HepG2 (cell line): Measurements from ENCODE around the gene ANLN. TPM values are rescaled to one million over a fixed set of nuclear protein-coding genes. Genes with fewer than 3 reads are reported as not detected.

Experiments used
- ATAC-seq: fragments of 200-7000 bp; cut with Tn5 transposase; 3 replicates; pipeline ENCODE4 v1.9.1; 2020; ENCODE audit warnings: mild to moderate bottlenecking, moderate library complexity
- BruUV-seq: library from RNA; stranded (reverse); fragments of 400-500 nt; replicated peaks from 2 replicates; lab custom pipeline; 2021; lab: Mats Ljungman, UMichigan
- CTCF ChIA-PET: fragments of 300-600 bp; formaldehyde crosslinking; extraction: SDS; loops from one replicate; lab custom pipeline; 2021; ENCODE audit warnings: low total read pairs, inconsistent platforms, low intra/inter-chr PET ratio; lab: Yijun Ruan, JAX
- POLR2A ChIA-PET: fragments of 350-600 bp; sonication (Branson Sonifier 250); formaldehyde crosslinking; loops from one replicate; lab custom pipeline; 2020; ENCODE audit warnings: antibody characterized with exemption, inconsistent platforms; lab: Yijun Ruan, JAX
- DNase-seq: peaks from one replicate; pipeline ENCODE4 v3.0.0-alpha.2; 2015; ENCODE audit warnings: low spot score
- FAIRE-seq: peaks from 3 replicates; lab custom pipeline; 2011; peaks lifted over from hg19 to GRCh38; lab: Jason Lieb, UNC
- H2AFZ ChIP-seq: one replicate; pipeline ENCODE4 v1.6.1; 2011; ENCODE audit warnings: low read length, inconsistent platforms
- H3K27ac ChIP-seq: fragments of 300-600 bp; 3 replicates; pipeline ENCODE4 v1.8.0; 2011; ENCODE audit warnings: mixed run types, mild to moderate bottlenecking, mixed read lengths, low read length, inconsistent platforms; ENCODE audit not compliant: insufficient read depth; ENCODE audit errors: extremely low read length
- H3K27me3 ChIP-seq, 2 experiments: fragments of 200-600 bp in 1 of 2; 2 replicates in 1 of 2; 3 replicates in 1 of 2; pipeline versions ENCODE4 v1.6.0 to v1.8.0; 2011; ENCODE audit warnings: low read length in 2 of 2, mild to moderate bottlenecking in 2 of 2, moderate library complexity in 2 of 2, inconsistent platforms in 1 of 2; ENCODE audit not compliant: insufficient read depth in 2 of 2, control insufficient read depth in 1 of 2
- H3K36me3 ChIP-seq, 2 experiments: fragments of 200-600 bp in 1 of 2; replicated peaks in 1 of 2; 2 replicates in 1 of 2; 3 replicates in 1 of 2; pipeline versions ENCODE4 v1.5.1 to v1.8.0; 2011; ENCODE audit warnings: low read length in 2 of 2, inconsistent platforms in 1 of 2; ENCODE audit not compliant: insufficient read depth in 2 of 2, control insufficient read depth in 1 of 2
- H3K4me1 ChIP-seq: 2 replicates; pipeline ENCODE4 v1.5.1; 2012; ENCODE audit warnings: low read length, inconsistent platforms; ENCODE audit not compliant: insufficient read depth
- H3K4me2 ChIP-seq: 2 replicates; pipeline ENCODE4 v1.6.0; 2011; ENCODE audit warnings: low read depth, low read length, inconsistent platforms
- H3K4me3 ChIP-seq, 3 experiments: fragments of 200-600 bp in 1 of 3; sonication (generic), shearing (Covaris generic) in 1 of 3; replicated peaks in 1 of 3; 2 replicates each; pipeline ENCODE4 v1.5.1; 2011 to 2016; ENCODE audit warnings: low read length in 3 of 3, inconsistent platforms in 2 of 3, low read depth in 2 of 3, mild to moderate bottlenecking in 2 of 3, control low read depth in 1 of 3, mixed read lengths in 1 of 3; ENCODE audit not compliant: insufficient read depth in 1 of 3
- H3K79me2 ChIP-seq: one replicate; pipeline ENCODE4 v1.6.1; 2011; ENCODE audit warnings: low read length, inconsistent platforms; ENCODE audit not compliant: insufficient read depth
- H3K9ac ChIP-seq: 2 replicates; pipeline ENCODE4 v1.6.0; 2011; ENCODE audit warnings: mild to moderate bottlenecking, low read depth, low read length, inconsistent platforms; ENCODE audit not compliant: insufficient read depth
- H3K9me3 ChIP-seq: 2 replicates; pipeline ENCODE4 v1.5.1; 2012; ENCODE audit warnings: mild to moderate bottlenecking, low read length
- H4K20me1 ChIP-seq: 2 replicates; pipeline ENCODE4 v1.6.0; 2011; ENCODE audit warnings: inconsistent platforms, mild to moderate bottlenecking, low read length, moderate library complexity; ENCODE audit not compliant: insufficient read depth
- MLLT10 ChIP-seq: sonication (generic); formaldehyde crosslinking; IDR thresholded peaks from 2 replicates; pipeline ENCODE4 v1.4.0; 2020; ENCODE audit warnings: missing genetic modification reagents
- NFE2L1 ChIP-seq: sonication (generic); formaldehyde crosslinking; IDR thresholded peaks from 2 replicates; pipeline ENCODE4 v1.4.0; 2020; ENCODE audit warnings: missing genetic modification reagents, mild to moderate bottlenecking, borderline replicate concordance
- NR3C1 ChIP-seq: sonication (generic); formaldehyde crosslinking; IDR thresholded peaks from 2 replicates; pipeline ENCODE4 v1.4.0; 2020; ENCODE audit warnings: missing genetic modification reagents
- POGZ ChIP-seq: sonication (generic); formaldehyde crosslinking; IDR thresholded peaks from 2 replicates; pipeline ENCODE4 v1.4.0; 2020; ENCODE audit warnings: mild to moderate bottlenecking, missing genetic modification reagents
- RARA ChIP-seq: IDR thresholded peaks from 2 replicates; pipeline ENCODE4 v1.6.1; 2016; ENCODE audit warnings: missing genetic modification reagents, missing compliant biosample characterization
- ZBTB25 ChIP-seq: IDR thresholded peaks from 2 replicates; pipeline ENCODE4 v1.6.1; 2018; ENCODE audit warnings: missing genetic modification reagents
- ZFAT ChIP-seq: sonication (generic); formaldehyde crosslinking; conservative IDR thresholded peaks from 2 replicates; pipeline ENCODE4 v1.8.1; 2023; ENCODE audit warnings: missing genetic modification reagents, inconsistent platforms
- ZFY ChIP-seq: sonication (generic); formaldehyde crosslinking; IDR thresholded peaks from 2 replicates; pipeline ENCODE4 v1.4.0; 2020; ENCODE audit warnings: missing genetic modification reagents
- ZNF24 ChIP-seq: fragments of 450-650 bp; IDR thresholded peaks from 2 replicates; pipeline ENCODE4 v1.6.1; 2017; ENCODE audit warnings: antibody characterized with exemption, mild to moderate bottlenecking
- ZNF446 ChIP-seq: sonication (generic); formaldehyde crosslinking; IDR thresholded peaks from 2 replicates; pipeline ENCODE4 v1.5.0; 2020; ENCODE audit warnings: mild to moderate bottlenecking, missing genetic modification reagents
- in situ Hi-C: cut with HindIII; loops from 2 replicates; pipeline ENCODE4 v1.10.0; 2017; ENCODE audit warnings: low pct_unique_long_range_greater_than_20kb; ENCODE audit not compliant: extremely low pct_ligation_motif_present
- intact Hi-C: fragments of 100-400 bp; cut with micrococcal nuclease; formaldehyde crosslinking; loops from one replicate; pipeline ENCODE4 v1.10.0; 2022; ENCODE audit not compliant: unreplicated experiment
- polyA plus RNA-seq, 8 experiments: library from polyadenylated mRNA; depleted of rRNA in 3 of 8; stranded (reverse) in 7 of 8; unstranded in 1 of 8; fragments of >200 nt; fragmentation: Illumina TruSeq in 4 of 8; extraction: Trizol in 4 of 8; gene quantifications; 2 replicates each; pipeline versions ENCODE4 v1.2.1 to v1.2.3, GENCODE V29; 2011 to 2016; ENCODE audit warnings: low read depth in 4 of 8, missing spikeins in 1 of 8, mixed read lengths in 1 of 8; ENCODE audit not compliant: insufficient read depth in 1 of 8
- total RNA-seq, 5 experiments: library from RNA; depleted of rRNA; stranded (reverse); fragments of >200 nt; fragmentation: Illumina TruSeq; extraction: Trizol; gene quantifications; 2 replicates each; pipeline ENCODE4 v1.2.3, GENCODE V29; 2016; ENCODE audit warnings: low read depth in 1 of 5

ANLN gene
- total and polyA plus RNA-seq, 2 of the 13 experiments (the other 11 are each of a cell fraction or from before 2014, with no cell fraction given), result 20.0 to 72.0 TPM

- TF ChIP-seq ZBTB25 (CRISPR knock-in tag) (no peak), NR3C1 (CRISPR knock-in tag) (no peak), MLLT10 (no peak), RARA (CRISPR knock-in tag) (no peak), ZFAT (no peak)
Observed at GRCh38 chr7:36474283-36475010, 84.8 kb downstream of the ANLN start (continued).

GRCh38 chr7:36475011-36475342 is 85.3 kb downstream of the ANLN start:
- DNase-seq (no peak), ATAC-seq (no peak), FAIRE-seq (no peak)
- no peaks in the 10 kb centered on the region for H3K36me3 ChIP-seq
- intact Hi-C loops (no loop called here), in situ Hi-C loops (no loop called here)
- H3K4me3 ChIP-seq, result no peak overlapping the region
- no TSS peak for BruUV-seq
- no peak overlapping the region for H2AFZ ChIP-seq
- no peaks in the 10 kb centered on the region for H4K20me1 ChIP-seq
- ChIA-PET POLR2A (no interaction called here), CTCF (interaction anchor here (3.2 kb wide), 1 partner anchor 727 kb away, joined by 14 read pairs; no protein-coding TSS in a partner anchor)
- no peaks in the 10 kb centered on the region for H3K79me2 ChIP-seq
- H3K27ac ChIP-seq, result no peak overlapping the region
- TF ChIP-seq ZFY (CRISPR knock-in tag) (no peak), ZNF24 (no peak), POGZ (no peak), ZNF446 (no peak), NFE2L1 (CRISPR knock-in tag) (no peak)
- TF ChIP-seq, all 625 proteins: peak for 0
- H3K4me2 ChIP-seq, result no peak overlapping the region
- H3K9me3 ChIP-seq, result no peaks in the 10 kb centered on the region
- H3K4me1 ChIP-seq, result no peaks in the 10 kb centered on the region; the same call in 1 of the 2 replicates
- H3K27me3 ChIP-seq, result no peaks in the 10 kb centered on the region
- H3K9ac ChIP-seq, result no peak overlapping the region
